Panc1 (cell line): ENCODE results near the gene MAP2. TPM values are rescaled to one million over a fixed set of nuclear protein-coding genes. Genes with fewer than 3 reads are reported as not detected.

Source experiments
- ATAC-seq: fragments of 200-7000 bp; cut with Tn5 transposase; 2 replicates; pipeline ENCODE4 v1.9.1; 2020; ENCODE audit warnings: mild to moderate bottlenecking, moderate library complexity
- BruUV-seq: library from RNA; stranded (reverse); fragments of 400-500 nt; replicated peaks from 2 replicates; lab custom pipeline; 2021; lab: Mats Ljungman, UMichigan
- CTCF ChIA-PET: fragments of 300-600 bp; sonication (Branson Sonifier 250); formaldehyde crosslinking; loops from one replicate; lab custom pipeline; 2022; ENCODE audit warnings: antibody characterized with exemption; lab: Charles Lee
- POLR2A ChIA-PET: fragments of 300-600 bp; sonication (Branson Sonifier 250); formaldehyde crosslinking; loops from one replicate; lab custom pipeline; 2022; ENCODE audit warnings: antibody characterized with exemption; lab: Charles Lee
- DNase-seq: peaks from one replicate; pipeline ENCODE4 v3.0.0-alpha.2; 2010; ENCODE audit warnings: low read depth, low spot score
- H3K27ac ChIP-seq: 2 replicates; pipeline ENCODE4 v1.5.1; 2011; ENCODE audit warnings: mild to moderate bottlenecking, low read length, inconsistent platforms
- H3K27me3 ChIP-seq: fragments of 200-500 bp; sonication (Bioruptor generic); 2 replicates; pipeline ENCODE4 v1.6.0; 2014; ENCODE audit warnings: low read length, inconsistent platforms; ENCODE audit not compliant: control insufficient read depth, insufficient read depth
- H3K36me3 ChIP-seq: fragments of 200-500 bp; sonication (Bioruptor generic); 2 replicates; pipeline ENCODE4 v1.5.1; 2014; ENCODE audit warnings: inconsistent platforms, mild to moderate bottlenecking, low read length, moderate library complexity; ENCODE audit not compliant: control insufficient read depth, insufficient read depth
- H3K4me1 ChIP-seq: 2 replicates; pipeline ENCODE4 v1.5.1; 2011; ENCODE audit warnings: inconsistent platforms, mild to moderate bottlenecking, low read length, moderate library complexity; ENCODE audit not compliant: control insufficient read depth, insufficient read depth
- H3K4me3 ChIP-seq, 2 experiments: 2 replicates each; pipeline ENCODE4 v1.5.1; 2011 to 2012; ENCODE audit warnings: low read depth in 2 of 2, low read length in 2 of 2, mild to moderate bottlenecking in 2 of 2, inconsistent platforms in 1 of 2, moderate library complexity in 1 of 2
- H3K9me3 ChIP-seq: fragments of 200-500 bp; sonication (Bioruptor generic); 2 replicates; pipeline ENCODE4 v1.5.1; 2014; ENCODE audit warnings: low read depth, mild to moderate bottlenecking, inconsistent platforms, low read length, moderate library complexity; ENCODE audit not compliant: control insufficient read depth, insufficient read depth
- CTCF ChIP-seq: fragments of 450-650 bp; IDR thresholded peaks from 2 replicates; pipeline ENCODE4 v1.5.1; 2017; ENCODE audit warnings: mild to moderate bottlenecking
- POLR2AphosphoS5 ChIP-seq: IDR thresholded peaks from 2 replicates; pipeline ENCODE4 v1.6.1; 2012; ENCODE audit warnings: mild to moderate bottlenecking, low read depth, low read length, moderate library complexity
- REST ChIP-seq, 2 experiments: IDR thresholded peaks; 2 replicates each; pipeline ENCODE4 v1.6.1; 2011 to 2012; ENCODE audit warnings: low read depth in 2 of 2, control low read depth in 1 of 2, low read length in 1 of 2, mild to moderate bottlenecking in 1 of 2, moderate library complexity in 1 of 2; ENCODE audit not compliant: insufficient read depth in 1 of 2
- SIN3A ChIP-seq: IDR thresholded peaks from 2 replicates; pipeline ENCODE4 v1.6.1; 2012; ENCODE audit warnings: low read depth, mild to moderate bottlenecking, low read length, moderate library complexity, borderline replicate concordance; ENCODE audit not compliant: insufficient read depth
- TCF7L2 ChIP-seq: IDR thresholded peaks from 2 replicates; pipeline ENCODE4 v1.6.1; 2011; ENCODE audit warnings: mild to moderate bottlenecking, low read depth, low read length, inconsistent platforms
- in situ Hi-C: cut with HindIII; loops from 2 replicates; pipeline ENCODE4 v1.10.0; 2016; ENCODE audit warnings: low sequenced_read_pairs, low pct_unique_long_range_greater_than_20kb
- intact Hi-C: fragments of 100-400 bp; cut with micrococcal nuclease; formaldehyde crosslinking; loops from one replicate; pipeline ENCODE4 v1.10.0; 2022; ENCODE audit not compliant: unreplicated experiment
- total RNA-seq: library from RNA; stranded (reverse); gene quantifications from one replicate; pipeline ENCODE4 v1.2.1, GENCODE V29; 2021; ENCODE audit not compliant: unreplicated experiment

The MAP2 gene
- total RNA-seq, 1 experiment from 2014 or later = 44.9 TPM

GRCh38 chr2:209685340-209685739, 261.5 kb downstream of the MAP2 start:
- intact Hi-C loops = no loop called here
- ChIA-PET POLR2A (no interaction called here), CTCF (no interaction called here)
- Histone ChIP-seq H3K4me1 (no peaks in the 10 kb centered on the region), H3K27ac (no peak overlapping the region), H3K27me3 (no peaks in the 10 kb centered on the region), H3K36me3 (no peaks in the 10 kb centered on the region; the same call in 1 of the 2 replicates), H3K9me3 (no peaks in the 10 kb centered on the region), H3K4me3 (no peak overlapping the region)
- in situ Hi-C loops = no loop called here
- no TSS peak for BruUV-seq
- DNase-seq = no peak
- TF ChIP-seq CTCF (no peak), SIN3A (no peak), TCF7L2 (no peak), POLR2AphosphoS5 (no peak), REST (IDR thresholded peaks at IDR 0.05; ENCODE audit: insufficient read depth in 1 of 2, low read depth in 2 of 2, low read length in 1 of 2) (no peak)
- ATAC-seq = no peak

DNA sequence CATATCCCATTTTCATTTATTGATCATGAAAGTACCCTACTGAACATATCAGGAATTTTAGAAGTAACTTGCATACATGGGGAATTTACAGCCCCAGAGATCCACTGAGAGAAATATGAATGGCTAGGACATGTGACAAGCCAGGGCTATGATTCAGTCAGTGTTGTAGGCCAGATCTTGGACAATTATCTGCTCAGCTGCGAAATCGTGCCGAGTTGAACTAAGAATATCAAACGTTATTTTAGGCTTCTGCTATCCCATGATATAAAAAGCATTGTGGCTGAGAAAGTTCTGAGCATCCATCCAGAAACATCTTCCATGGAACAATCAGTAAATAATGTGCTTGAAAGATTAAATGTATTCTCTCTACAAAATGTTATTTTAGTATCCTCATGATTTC, 262.1 kb downstream of the MAP2 start:
- no peak for TF ChIP-seq SIN3A
- TF ChIP-seq POLR2AphosphoS5 = no peak
- TF ChIP-seq REST (IDR thresholded peaks at IDR 0.05; ENCODE audit: insufficient read depth in 1 of 2, low read depth in 2 of 2, low read length in 1 of 2) = no peak
- no peak for TF ChIP-seq CTCF
- TF ChIP-seq TCF7L2 = no peak
- H3K36me3 ChIP-seq = no peaks in the 10 kb centered on the region; the same call in 1 of the 2 replicates
- POLR2A ChIA-PET = no interaction called here
- H3K9me3 ChIP-seq = no peaks in the 10 kb centered on the region
- H3K27me3 ChIP-seq = no peaks in the 10 kb centered on the region
- H3K4me1 ChIP-seq = no peaks in the 10 kb centered on the region
- no peak for ATAC-seq
- in situ Hi-C loops = no loop called here
- H3K27ac ChIP-seq = no peak overlapping the region
- H3K4me3 ChIP-seq = no peak overlapping the region
- CTCF ChIA-PET = no interaction called here
- intact Hi-C loops = no loop called here
- BruUV-seq = no TSS peak
- no peak for DNase-seq
